A549 (cell line): Measurements from ENCODE around the gene MRPL33. TPM values are rescaled to one million over a fixed set of nuclear protein-coding genes. Genes with fewer than 3 reads are reported as not detected.

ENCODE experiments used
- ATAC-seq, 2 experiments: fragments of 200-7000 bp in 1 of 2; fragments of >200 bp in 1 of 2; cut with Nextera tagmentation in 1 of 2; cut with Tn5 transposase in 1 of 2; 3 replicates each; pipeline versions ENCODE4 v1.8.0 to v1.9.1; 2018 to 2020; ENCODE audit warnings: mild to moderate bottlenecking in 1 of 2, moderate library complexity in 1 of 2
- CTCF ChIA-PET: fragments of 300-600 bp; sonication (Branson Sonifier 250); formaldehyde crosslinking; extraction: SDS; loops from one replicate; lab custom pipeline; 2021; ENCODE audit warnings: antibody characterized with exemption, inconsistent platforms; lab: Yijun Ruan, JAX
- POLR2A ChIA-PET: fragments of 350-600 bp; formaldehyde crosslinking; extraction: SDS; loops from one replicate; lab custom pipeline; 2021; ENCODE audit warnings: antibody characterized with exemption, inconsistent platforms; lab: Yijun Ruan, JAX
- DNase-seq, 2 experiments: peaks; one replicate each; pipeline versions ENCODE4 v3.0.0 to v3.0.0-alpha.2; 2011 to 2016; ENCODE audit warnings: low read depth in 1 of 2, low spot score in 1 of 2
- FAIRE-seq: peaks from 2 replicates; lab custom pipeline; 2011; peaks lifted over from hg19 to GRCh38; lab: Jason Lieb, UNC
- H3K27ac ChIP-seq, 2 experiments: fragments of >200 bp; sonication (Bioruptor Twin); formaldehyde crosslinking; 3 replicates each; pipeline ENCODE4 v1.5.1; 2016 to 2017
- H3K4me1 ChIP-seq: fragments of >200 bp; sonication (Bioruptor Twin); formaldehyde crosslinking; 3 replicates; pipeline ENCODE4 v1.6.1; 2016
- H3K4me2 ChIP-seq: fragments of >200 bp; sonication (Bioruptor Twin); formaldehyde crosslinking; 3 replicates; pipeline ENCODE4 v1.6.1; 2016
- H3K4me3 ChIP-seq: fragments of >200 bp; sonication (Bioruptor Twin); formaldehyde crosslinking; 3 replicates; pipeline ENCODE4 v1.5.1; 2016
- H3K9me3 ChIP-seq: fragments of >200 bp; sonication (Bioruptor Twin); formaldehyde crosslinking; 3 replicates; pipeline ENCODE4 v1.6.1; 2016
- CBX8 ChIP-seq: fragments of 200-600 bp; sonication (generic); IDR thresholded peaks from 2 replicates; pipeline ENCODE4 v1.6.1; 2016
- CHD4 ChIP-seq: fragments of 200-600 bp; sonication (generic); IDR thresholded peaks from 2 replicates; pipeline ENCODE4 v1.6.1; 2016; ENCODE audit warnings: antibody characterized with exemption, mild to moderate bottlenecking, borderline replicate concordance
- EHMT2 ChIP-seq: fragments of 200-600 bp; sonication (generic); IDR thresholded peaks from 2 replicates; pipeline ENCODE4 v1.6.1; 2016; ENCODE audit warnings: antibody characterized with exemption, low read depth, mild to moderate bottlenecking, moderate library complexity
- GATA3 ChIP-seq: IDR thresholded peaks from 2 replicates; pipeline ENCODE4 v1.6.1; 2012; ENCODE audit warnings: borderline replicate concordance
- HOXA7 ChIP-seq: fragments of 250-450 bp; sonication (Bioruptor Pico); IDR thresholded peaks from 2 replicates; pipeline ENCODE4 v1.5.0; 2020; ENCODE audit warnings: mild to moderate bottlenecking, moderate library complexity
- JUNB ChIP-seq: fragments of >200 bp; sonication (Bioruptor Twin); formaldehyde crosslinking; IDR thresholded peaks from 2 replicates; pipeline ENCODE4 v1.6.1; 2016
- MYC ChIP-seq: IDR thresholded peaks from 2 replicates; pipeline ENCODE4 v1.6.1; 2012; ENCODE audit warnings: mild to moderate bottlenecking, inconsistent platforms, low read length, improper control_type of control experiment, borderline replicate concordance
- NFE2L2 ChIP-seq: fragments of 150-350 bp; conservative IDR thresholded peaks from 2 replicates; pipeline ENCODE4 v1.6.1; 2014; ENCODE audit warnings: low read length
- NPAS2 ChIP-seq: fragments of 250-450 bp; sonication (Bioruptor Pico); IDR thresholded peaks from 2 replicates; pipeline ENCODE4 v1.8.0; 2022; ENCODE audit warnings: mild to moderate bottlenecking, moderate library complexity, borderline replicate concordance
- NR3C1 ChIP-seq: fragments of >200 bp; sonication (Bioruptor Twin); formaldehyde crosslinking; IDR thresholded peaks from 3 replicates; pipeline ENCODE4 v1.6.1; 2017
- POLR2A ChIP-seq: IDR thresholded peaks from 2 replicates; pipeline ENCODE4 v1.6.1; 2012; ENCODE audit warnings: mild to moderate bottlenecking, low read length
- RAD21 ChIP-seq, 2 experiments: fragments of >200 bp in 1 of 2; sonication (Bioruptor Twin) in 1 of 2; formaldehyde crosslinking in 1 of 2; IDR thresholded peaks in 1 of 2; conservative IDR thresholded peaks in 1 of 2; 2 replicates in 1 of 2; 3 replicates in 1 of 2; pipeline ENCODE4 v1.6.1; 2012 to 2018; ENCODE audit warnings: inconsistent platforms in 1 of 2
- SMC3 ChIP-seq: fragments of >200 bp; sonication (Bioruptor Twin); formaldehyde crosslinking; IDR thresholded peaks from 3 replicates; pipeline ENCODE4 v1.6.1; 2018; ENCODE audit warnings: inconsistent platforms
- SREBF2 ChIP-seq: fragments of 450-650 bp; IDR thresholded peaks from 2 replicates; pipeline ENCODE4 v1.6.1; 2014; ENCODE audit warnings: mild to moderate bottlenecking, moderate library complexity
- ZC3H11A ChIP-seq: fragments of 450-650 bp; IDR thresholded peaks from 2 replicates; pipeline ENCODE4 v1.6.1; 2014; ENCODE audit warnings: antibody characterized with exemption, mild to moderate bottlenecking
- WGBS: methylation state at CpG from one replicate; pipeline ENCODE4 v1.1.6; 2017; ENCODE audit errors: missing lambda C conversion rate; 5-methylcytosine and 5-hydroxymethylcytosine counted together
- polyA plus RNA-seq, 4 experiments: library from polyadenylated mRNA; depleted of rRNA in 3 of 4; stranded (reverse); fragments of >200 nt; fragmentation: RNase III in 1 of 4; extraction: RNeasy Plus Mini Kit Qiagen cat#74134 plus additional on column Dnase treatment in 1 of 4; gene quantifications; 2 replicates in 3 of 4; 3 replicates in 1 of 4; pipeline ENCODE4 v1.2.3, GENCODE V29; 2011 to 2017
- TF ChIP-seq, protein P1 (sequence below): fragments of 250-450 bp; sonication (Bioruptor Pico); IDR thresholded peaks from 2 replicates; pipeline ENCODE4 v1.5.0; 2020; ENCODE audit warnings: low read depth, mild to moderate bottlenecking, moderate library complexity
- TF ChIP-seq, protein P2 (sequence below): fragments of 150-350 bp; IDR thresholded peaks from 2 replicates; pipeline ENCODE4 v1.6.1; 2014; ENCODE audit warnings: low read depth, mild to moderate bottlenecking, low read length
- TF ChIP-seq, protein P3 (sequence below): fragments of >200 bp; sonication (Bioruptor Twin); formaldehyde crosslinking; IDR thresholded peaks from 3 replicates; pipeline ENCODE4 v1.5.1; 2016

MRPL33 gene
- polyA plus RNA-seq, 2 of the 4 experiments (the other 2 are of a cell fraction), result 287 to 497 TPM

DNA sequence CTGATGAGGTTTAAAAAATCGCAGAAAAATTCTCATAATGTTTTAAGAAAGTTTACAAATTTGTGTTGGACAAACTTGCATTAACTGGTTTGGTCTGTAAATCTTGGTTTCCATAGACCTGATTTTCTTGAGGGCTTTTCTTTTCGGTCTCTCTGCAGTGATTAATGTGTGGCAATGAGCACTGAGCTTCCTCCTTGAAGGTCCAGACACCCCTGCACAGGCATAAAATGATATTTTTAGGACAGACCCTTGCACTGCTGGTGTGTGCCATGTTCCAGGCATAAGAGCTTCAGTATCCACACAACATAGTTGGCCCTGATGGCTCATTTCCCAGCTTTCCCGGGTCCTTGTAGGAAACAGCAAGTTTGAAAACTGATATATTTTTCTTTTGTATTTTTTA, 33.7 kb downstream of the MRPL33 start:
- ChIA-PET POLR2A (no interaction called here), CTCF (interaction anchor here (0.7 to 1.4 kb wide), 6 partner anchors 10 to 591 kb away, joined by 3 read pairs; no protein-coding TSS in a partner anchor)
- no peak for ATAC-seq
- Histone ChIP-seq H3K27ac (peak overlapping the region; percentile 19 to 79; a peak in 4 of 6 replicates), H3K9me3 (no peaks in the 10 kb centered on the region), H3K4me1 (peaks cover 23% of the 10 kb centered on the region), H3K4me3 (no peak overlapping the region), H3K4me2 (no peak overlapping the region)
- FAIRE-seq, result no peak
- TF ChIP-seq NFE2L2 (no peak), CHD4 (no peak), GATA3 (no peak), ZC3H11A (no peak), POLR2A (no peak), EHMT2 (no peak), NPAS2 (CRISPR knock-in tag) (no peak), HOXA7 (CRISPR knock-in tag) (no peak), NR3C1 (no peak), CBX8 (no peak)
- TF ChIP-seq, protein P1, sequence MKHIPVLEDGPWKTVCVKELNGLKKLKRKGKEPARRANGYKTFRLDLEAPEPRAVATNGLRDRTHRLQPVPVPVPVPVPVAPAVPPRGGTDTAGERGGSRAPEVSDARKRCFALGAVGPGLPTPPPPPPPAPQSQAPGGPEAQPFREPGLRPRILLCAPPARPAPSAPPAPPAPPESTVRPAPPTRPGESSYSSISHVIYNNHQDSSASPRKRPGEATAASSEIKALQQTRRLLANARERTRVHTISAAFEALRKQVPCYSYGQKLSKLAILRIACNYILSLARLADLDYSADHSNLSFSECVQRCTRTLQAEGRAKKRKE, result no peak
- TF ChIP-seq, protein P2, sequence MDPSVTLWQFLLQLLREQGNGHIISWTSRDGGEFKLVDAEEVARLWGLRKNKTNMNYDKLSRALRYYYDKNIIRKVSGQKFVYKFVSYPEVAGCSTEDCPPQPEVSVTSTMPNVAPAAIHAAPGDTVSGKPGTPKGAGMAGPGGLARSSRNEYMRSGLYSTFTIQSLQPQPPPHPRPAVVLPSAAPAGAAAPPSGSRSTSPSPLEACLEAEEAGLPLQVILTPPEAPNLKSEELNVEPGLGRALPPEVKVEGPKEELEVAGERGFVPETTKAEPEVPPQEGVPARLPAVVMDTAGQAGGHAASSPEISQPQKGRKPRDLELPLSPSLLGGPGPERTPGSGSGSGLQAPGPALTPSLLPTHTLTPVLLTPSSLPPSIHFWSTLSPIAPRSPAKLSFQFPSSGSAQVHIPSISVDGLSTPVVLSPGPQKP, result no peak
- no peak for DNase-seq
- 85% methylated on average over 3 of the region's 3 CpGs for WGBS

DNA sequence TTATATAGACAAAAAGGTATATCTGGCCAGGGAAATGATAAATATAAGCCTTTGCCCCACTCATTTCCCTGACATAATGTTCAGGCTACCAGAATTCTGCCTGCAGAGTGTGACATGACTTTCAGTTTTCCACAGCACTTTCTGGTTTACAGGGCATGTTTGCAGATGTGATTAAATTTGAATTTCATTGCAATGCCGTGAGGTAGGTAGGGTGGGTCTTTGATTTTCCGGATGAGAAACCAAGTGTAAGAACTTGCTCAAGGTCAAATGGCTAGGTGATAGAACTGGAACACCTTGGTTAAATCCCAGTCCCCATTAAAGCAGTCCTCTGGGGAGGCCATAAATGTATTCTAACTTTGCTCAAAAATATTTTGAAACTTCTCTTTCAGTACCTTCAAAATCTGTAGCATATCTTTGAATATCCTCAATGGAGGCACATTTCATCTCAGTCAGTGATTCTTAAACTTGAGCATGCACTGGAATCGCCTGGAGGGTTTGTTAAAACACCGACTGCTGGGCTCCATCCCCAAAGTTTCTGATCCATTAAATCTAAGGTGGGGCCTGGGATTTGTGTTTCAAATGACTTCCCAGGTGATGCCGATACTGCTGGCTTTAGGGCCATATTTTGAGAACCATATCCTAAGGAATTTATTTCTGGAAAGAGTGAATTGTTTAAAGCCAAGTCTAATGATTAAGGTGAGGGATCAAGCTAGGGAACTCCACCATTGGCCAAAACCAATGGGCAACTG, 35.0 kb downstream of the MRPL33 start:
- ATAC-seq (no peak), DNase-seq (no peak)
- no peak overlapping the region for H3K4me3 ChIP-seq
- peaks cover 18% of the 10 kb centered on the region for H3K4me1 ChIP-seq
- no peak overlapping the region for H3K4me2 ChIP-seq
- H3K9me3 ChIP-seq, result no peaks in the 10 kb centered on the region
- POLR2A ChIA-PET, result no interaction called here
- CTCF ChIA-PET, result interaction anchor here (0.6 to 1.7 kb wide), 14 partner anchors 10 to 602 kb away, joined by 3 to 6 read pairs (median 3); no protein-coding TSS in a partner anchor
- H3K27ac ChIP-seq, result peak overlapping the region; percentile 30 to 79; a peak in 5 of 6 replicates
- TF ChIP-seq SMC3, result no peak
- no peak for TF ChIP-seq SREBF2
- no peak for TF ChIP-seq JUNB
- no peak for TF ChIP-seq MYC
- TF ChIP-seq, all 56 proteins: peak for 0
- no peak for FAIRE-seq
- 90% methylated on average over 5 of the region's 5 CpGs for WGBS

DNA sequence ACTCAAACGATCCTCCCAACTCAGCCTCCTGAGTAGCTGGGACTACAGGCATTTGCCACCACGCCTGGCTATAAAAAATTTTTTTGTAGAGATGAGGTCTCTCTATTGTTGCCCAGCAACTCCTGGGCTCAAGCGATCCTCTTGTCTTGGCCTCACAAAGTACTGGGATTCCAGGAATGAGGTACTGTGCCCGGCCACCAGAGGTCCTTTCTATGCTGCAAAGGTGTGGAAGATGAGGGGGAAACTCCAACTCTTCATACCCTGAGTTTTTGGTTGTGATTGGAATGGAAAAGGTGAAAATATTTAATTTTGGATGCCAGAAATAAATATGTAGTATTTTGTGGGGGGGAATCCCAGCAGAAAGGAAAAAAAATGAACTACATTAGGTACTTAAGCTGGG, 36.0 kb downstream of the MRPL33 start:
- peaks cover 18% of the 10 kb centered on the region for H3K4me1 ChIP-seq
- DNase-seq (peak in 1 of 2 experiments; percentile 62), FAIRE-seq (no peak), ATAC-seq (peak; percentile 82 to 90)
- no peak overlapping the region for H3K4me3 ChIP-seq
- ChIA-PET POLR2A (no interaction called here), CTCF (interaction anchor here (0.6 to 1.7 kb wide), 14 partner anchors 11 to 601 kb away, joined by 3 to 6 read pairs (median 3); no protein-coding TSS in a partner anchor)
- peak overlapping the region; percentile 30 to 79; a peak in 5 of 6 replicates for H3K27ac ChIP-seq
- TF ChIP-seq, protein P3, sequence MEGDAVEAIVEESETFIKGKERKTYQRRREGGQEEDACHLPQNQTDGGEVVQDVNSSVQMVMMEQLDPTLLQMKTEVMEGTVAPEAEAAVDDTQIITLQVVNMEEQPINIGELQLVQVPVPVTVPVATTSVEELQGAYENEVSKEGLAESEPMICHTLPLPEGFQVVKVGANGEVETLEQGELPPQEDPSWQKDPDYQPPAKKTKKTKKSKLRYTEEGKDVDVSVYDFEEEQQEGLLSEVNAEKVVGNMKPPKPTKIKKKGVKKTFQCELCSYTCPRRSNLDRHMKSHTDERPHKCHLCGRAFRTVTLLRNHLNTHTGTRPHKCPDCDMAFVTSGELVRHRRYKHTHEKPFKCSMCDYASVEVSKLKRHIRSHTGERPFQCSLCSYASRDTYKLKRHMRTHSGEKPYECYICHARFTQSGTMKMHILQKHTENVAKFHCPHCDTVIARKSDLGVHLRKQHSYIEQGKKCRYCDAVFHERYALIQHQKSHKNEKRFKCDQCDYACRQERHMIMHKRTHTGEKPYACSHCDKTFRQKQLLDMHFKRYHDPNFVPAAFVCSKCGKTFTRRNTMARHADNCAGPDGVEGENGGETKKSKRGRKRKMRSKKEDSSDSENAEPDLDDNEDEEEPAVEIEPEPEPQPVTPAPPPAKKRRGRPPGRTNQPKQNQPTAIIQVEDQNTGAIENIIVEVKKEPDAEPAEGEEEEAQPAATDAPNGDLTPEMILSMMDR, result peak; percentile 69
- peak; percentile 70 to 81 for TF ChIP-seq RAD21 (conservative IDR thresholded peaks at IDR 0.05 in 1 of 2, IDR thresholded peaks at IDR 0.05 in 1 of 2)
- peak; percentile 78 for TF ChIP-seq SMC3
- no peak for TF ChIP-seq SREBF2
- H3K9me3 ChIP-seq, result no peaks in the 10 kb centered on the region
- no peak overlapping the region for H3K4me2 ChIP-seq
- WGBS, result 57% methylated on average over 4 of the region's 4 CpGs
